ENCODE results near the gene SRRM4. TPM values are rescaled to one million over a fixed set of nuclear protein-coding genes. Genes with fewer than 3 reads are reported as not detected.

SRRM4 gene
- total RNA-seq, 1 experiment from 2014 or later, result 0.96 TPM

DNA sequence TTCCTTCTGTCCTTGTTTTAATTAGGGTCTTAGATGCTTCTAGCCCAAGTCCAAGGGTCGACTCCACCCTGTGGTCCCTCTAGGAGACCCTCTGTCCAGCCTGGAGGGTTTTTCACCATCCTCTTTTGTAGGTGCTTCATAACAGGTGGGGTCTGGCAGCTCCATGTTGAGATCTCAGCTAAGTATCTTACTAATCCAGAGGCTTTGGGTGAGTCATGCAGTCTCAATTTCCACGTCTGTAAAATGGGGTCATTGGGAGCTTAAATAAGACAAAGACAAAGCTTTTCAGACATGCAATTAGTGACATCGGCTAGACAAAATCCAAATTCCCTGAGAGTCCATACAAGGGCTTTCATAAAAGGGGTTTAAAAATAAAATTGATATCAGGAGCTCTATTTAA, 200.6 kb downstream of the SRRM4 start:
- no peak overlapping the region for H3K27ac Mint-ChIP-seq
- H3K9me3 Mint-ChIP-seq, result no peaks in the 10 kb centered on the region
- POLR2A ChIA-PET, result interaction anchor here (0.5 kb wide), 1 partner anchor 1046 kb away, joined by 4 read pairs; no protein-coding TSS in a partner anchor
- DNase-seq (ENCODE audit: low spot score) (no peak), ATAC-seq (no peak)
- CTCF ChIA-PET, result no interaction called here
- H3K27me3 Mint-ChIP-seq (ENCODE audit: low read depth), result no peaks in the 10 kb centered on the region
- H3K4me1 Mint-ChIP-seq, result peaks cover 39% of the 10 kb centered on the region
- H3K4me3 Mint-ChIP-seq, result no peak overlapping the region
- H3K36me3 Mint-ChIP-seq, result no peaks in the 10 kb centered on the region
- TF ChIP-seq, protein P1, sequence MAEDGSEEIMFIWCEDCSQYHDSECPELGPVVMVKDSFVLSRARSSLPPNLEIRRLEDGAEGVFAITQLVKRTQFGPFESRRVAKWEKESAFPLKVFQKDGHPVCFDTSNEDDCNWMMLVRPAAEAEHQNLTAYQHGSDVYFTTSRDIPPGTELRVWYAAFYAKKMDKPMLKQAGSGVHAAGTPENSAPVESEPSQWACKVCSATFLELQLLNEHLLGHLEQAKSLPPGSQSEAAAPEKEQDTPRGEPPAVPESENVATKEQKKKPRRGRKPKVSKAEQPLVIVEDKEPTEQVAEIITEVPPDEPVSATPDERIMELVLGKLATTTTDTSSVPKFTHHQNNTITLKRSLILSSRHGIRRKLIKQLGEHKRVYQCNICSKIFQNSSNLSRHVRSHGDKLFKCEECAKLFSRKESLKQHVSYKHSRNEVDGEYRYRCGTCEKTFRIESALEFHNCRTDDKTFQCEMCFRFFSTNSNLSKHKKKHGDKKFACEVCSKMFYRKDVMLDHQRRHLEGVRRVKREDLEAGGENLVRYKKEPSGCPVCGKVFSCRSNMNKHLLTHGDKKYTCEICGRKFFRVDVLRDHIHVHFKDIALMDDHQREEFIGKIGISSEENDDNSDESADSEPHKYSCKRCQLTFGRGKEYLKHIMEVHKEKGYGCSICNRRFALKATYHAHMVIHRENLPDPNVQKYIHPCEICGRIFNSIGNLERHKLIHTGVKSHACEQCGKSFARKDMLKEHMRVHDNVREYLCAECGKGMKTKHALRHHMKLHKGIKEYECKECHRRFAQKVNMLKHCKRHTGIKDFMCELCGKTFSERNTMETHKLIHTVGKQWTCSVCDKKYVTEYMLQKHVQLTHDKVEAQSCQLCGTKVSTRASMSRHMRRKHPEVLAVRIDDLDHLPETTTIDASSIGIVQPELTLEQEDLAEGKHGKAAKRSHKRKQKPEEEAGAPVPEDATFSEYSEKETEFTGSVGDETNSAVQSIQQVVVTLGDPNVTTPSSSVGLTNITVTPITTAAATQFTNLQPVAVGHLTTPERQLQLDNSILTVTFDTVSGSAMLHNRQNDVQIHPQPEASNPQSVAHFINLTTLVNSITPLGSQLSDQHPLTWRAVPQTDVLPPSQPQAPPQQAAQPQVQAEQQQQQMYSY (CRISPR knock-in tag; IDR thresholded peaks at IDR 0.05), result no peak
- no peak for TF ChIP-seq TP53 (CRISPR knock-in tag; IDR thresholded peaks at IDR 0.05)
- TF ChIP-seq NFE2L1 (CRISPR knock-in tag; IDR thresholded peaks at IDR 0.05), result no peak
- TF ChIP-seq, protein P2, sequence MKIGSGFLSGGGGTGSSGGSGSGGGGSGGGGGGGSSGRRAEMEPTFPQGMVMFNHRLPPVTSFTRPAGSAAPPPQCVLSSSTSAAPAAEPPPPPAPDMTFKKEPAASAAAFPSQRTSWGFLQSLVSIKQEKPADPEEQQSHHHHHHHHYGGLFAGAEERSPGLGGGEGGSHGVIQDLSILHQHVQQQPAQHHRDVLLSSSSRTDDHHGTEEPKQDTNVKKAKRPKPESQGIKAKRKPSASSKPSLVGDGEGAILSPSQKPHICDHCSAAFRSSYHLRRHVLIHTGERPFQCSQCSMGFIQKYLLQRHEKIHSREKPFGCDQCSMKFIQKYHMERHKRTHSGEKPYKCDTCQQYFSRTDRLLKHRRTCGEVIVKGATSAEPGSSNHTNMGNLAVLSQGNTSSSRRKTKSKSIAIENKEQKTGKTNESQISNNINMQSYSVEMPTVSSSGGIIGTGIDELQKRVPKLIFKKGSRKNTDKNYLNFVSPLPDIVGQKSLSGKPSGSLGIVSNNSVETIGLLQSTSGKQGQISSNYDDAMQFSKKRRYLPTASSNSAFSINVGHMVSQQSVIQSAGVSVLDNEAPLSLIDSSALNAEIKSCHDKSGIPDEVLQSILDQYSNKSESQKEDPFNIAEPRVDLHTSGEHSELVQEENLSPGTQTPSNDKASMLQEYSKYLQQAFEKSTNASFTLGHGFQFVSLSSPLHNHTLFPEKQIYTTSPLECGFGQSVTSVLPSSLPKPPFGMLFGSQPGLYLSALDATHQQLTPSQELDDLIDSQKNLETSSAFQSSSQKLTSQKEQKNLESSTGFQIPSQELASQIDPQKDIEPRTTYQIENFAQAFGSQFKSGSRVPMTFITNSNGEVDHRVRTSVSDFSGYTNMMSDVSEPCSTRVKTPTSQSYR (CRISPR knock-in tag; IDR thresholded peaks at IDR 0.05), result no peak
- TF ChIP-seq, protein P3, sequence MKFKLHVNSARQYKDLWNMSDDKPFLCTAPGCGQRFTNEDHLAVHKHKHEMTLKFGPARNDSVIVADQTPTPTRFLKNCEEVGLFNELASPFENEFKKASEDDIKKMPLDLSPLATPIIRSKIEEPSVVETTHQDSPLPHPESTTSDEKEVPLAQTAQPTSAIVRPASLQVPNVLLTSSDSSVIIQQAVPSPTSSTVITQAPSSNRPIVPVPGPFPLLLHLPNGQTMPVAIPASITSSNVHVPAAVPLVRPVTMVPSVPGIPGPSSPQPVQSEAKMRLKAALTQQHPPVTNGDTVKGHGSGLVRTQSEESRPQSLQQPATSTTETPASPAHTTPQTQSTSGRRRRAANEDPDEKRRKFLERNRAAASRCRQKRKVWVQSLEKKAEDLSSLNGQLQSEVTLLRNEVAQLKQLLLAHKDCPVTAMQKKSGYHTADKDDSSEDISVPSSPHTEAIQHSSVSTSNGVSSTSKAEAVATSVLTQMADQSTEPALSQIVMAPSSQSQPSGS (CRISPR knock-in tag; IDR thresholded peaks at IDR 0.05; ENCODE audit: borderline replicate concordance, low read depth), result no peak
- no peak for TF ChIP-seq ZNF232 (CRISPR knock-in tag; IDR thresholded peaks at IDR 0.05)
- TF ChIP-seq, protein P4, sequence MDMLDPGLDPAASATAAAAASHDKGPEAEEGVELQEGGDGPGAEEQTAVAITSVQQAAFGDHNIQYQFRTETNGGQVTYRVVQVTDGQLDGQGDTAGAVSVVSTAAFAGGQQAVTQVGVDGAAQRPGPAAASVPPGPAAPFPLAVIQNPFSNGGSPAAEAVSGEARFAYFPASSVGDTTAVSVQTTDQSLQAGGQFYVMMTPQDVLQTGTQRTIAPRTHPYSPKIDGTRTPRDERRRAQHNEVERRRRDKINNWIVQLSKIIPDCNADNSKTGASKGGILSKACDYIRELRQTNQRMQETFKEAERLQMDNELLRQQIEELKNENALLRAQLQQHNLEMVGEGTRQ (CRISPR knock-in tag; IDR thresholded peaks at IDR 0.05), result no peak
- TF ChIP-seq, protein P5, sequence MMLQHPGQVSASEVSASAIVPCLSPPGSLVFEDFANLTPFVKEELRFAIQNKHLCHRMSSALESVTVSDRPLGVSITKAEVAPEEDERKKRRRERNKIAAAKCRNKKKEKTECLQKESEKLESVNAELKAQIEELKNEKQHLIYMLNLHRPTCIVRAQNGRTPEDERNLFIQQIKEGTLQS (CRISPR knock-in tag; conservative IDR thresholded peaks at IDR 0.05), result no peak
- TF ChIP-seq NR3C1 (CRISPR knock-in tag; conservative IDR thresholded peaks at IDR 0.05; ENCODE audit: low read depth), result no peak
- no peak for TF ChIP-seq SOX15 (CRISPR knock-in tag; IDR thresholded peaks at IDR 0.05)
- no peak for TF ChIP-seq ELF4 (CRISPR knock-in tag; IDR thresholded peaks at IDR 0.05; ENCODE audit: low read depth)
- TF ChIP-seq MYBL2 (CRISPR knock-in tag; IDR thresholded peaks at IDR 0.05), result no peak
- TF ChIP-seq, protein P6, sequence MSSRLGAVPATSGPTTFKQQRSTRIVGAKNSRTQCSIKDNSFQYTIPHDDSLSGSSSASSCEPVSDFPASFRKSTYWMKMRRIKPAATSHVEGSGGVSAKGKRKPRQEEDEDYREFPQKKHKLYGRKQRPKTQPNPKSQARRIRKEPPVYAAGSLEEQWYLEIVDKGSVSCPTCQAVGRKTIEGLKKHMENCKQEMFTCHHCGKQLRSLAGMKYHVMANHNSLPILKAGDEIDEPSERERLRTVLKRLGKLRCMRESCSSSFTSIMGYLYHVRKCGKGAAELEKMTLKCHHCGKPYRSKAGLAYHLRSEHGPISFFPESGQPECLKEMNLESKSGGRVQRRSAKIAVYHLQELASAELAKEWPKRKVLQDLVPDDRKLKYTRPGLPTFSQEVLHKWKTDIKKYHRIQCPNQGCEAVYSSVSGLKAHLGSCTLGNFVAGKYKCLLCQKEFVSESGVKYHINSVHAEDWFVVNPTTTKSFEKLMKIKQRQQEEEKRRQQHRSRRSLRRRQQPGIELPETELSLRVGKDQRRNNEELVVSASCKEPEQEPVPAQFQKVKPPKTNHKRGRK (CRISPR knock-in tag; IDR thresholded peaks at IDR 0.05; ENCODE audit: borderline replicate concordance), result no peak
- TF ChIP-seq ZNF396 (CRISPR knock-in tag; IDR thresholded peaks at IDR 0.05; ENCODE audit: borderline replicate concordance), result no peak

Measured in WTC11 (cell line).